AG08396 (cell line): ENCODE results near the gene KIAA1328.
"Not testable (repeated sequence)": the region's sequence is repeated elsewhere in the genome, so short reads cannot be mapped to it uniquely, and the experiment has no call there.

Source experiments
- DNase-seq: peaks from one replicate; pipeline ENCODE4 v3.0.0; 2012; ENCODE audit warnings: low spot score, mixed read lengths

Gene KIAA1328

GRCh38 chr18:36887114-36887513 is 58.2 kb downstream of the KIAA1328 start:
- DNase-seq: no peak

DNA sequence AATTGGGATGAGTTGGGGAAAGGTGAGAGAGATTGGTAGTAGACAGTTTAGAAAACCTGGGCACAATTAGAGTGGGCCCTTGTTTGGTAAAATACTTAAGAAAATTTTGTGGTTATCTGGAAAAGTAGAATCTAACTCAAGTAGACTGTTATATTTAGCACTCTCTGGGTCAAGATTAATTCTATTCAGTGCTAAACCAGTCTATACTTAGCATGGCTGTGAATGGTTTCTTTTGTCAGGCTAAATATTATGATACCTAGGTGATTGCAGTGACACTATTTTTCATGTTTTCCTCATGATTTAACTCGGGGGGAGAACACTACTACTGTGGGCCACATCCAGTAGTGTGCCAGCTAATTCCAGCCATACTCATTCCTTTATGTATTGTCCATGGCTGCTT is 58.9 kb downstream of the KIAA1328 start:
- DNase-seq: no peak

- DNase-seq: no peak
Observed at GRCh38 chr18:36888778-36889177, 59.9 kb downstream of the KIAA1328 start.

DNA sequence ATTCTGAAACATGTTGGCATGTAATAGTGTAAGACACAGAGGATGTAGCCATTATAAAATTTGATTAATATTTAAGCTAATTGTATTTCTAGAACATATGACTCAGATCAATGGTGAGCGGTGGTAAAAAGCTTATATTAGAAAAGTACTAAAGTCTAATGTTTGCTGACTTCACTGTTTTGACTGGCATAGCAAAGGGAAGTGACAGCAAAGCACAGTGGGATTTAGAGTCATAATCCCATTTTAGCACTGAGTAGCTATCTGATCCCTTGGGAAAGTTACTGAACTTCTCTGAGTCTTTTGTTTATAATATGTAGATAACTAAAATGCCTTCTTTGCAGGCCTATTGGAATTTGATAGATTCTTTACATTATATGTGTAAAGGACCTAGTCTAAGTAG is 60.4 kb downstream of the KIAA1328 start:
- DNase-seq: no peak

GRCh38 chr18:36889742-36890141 is 60.8 kb downstream of the KIAA1328 start:
- DNase-seq: no peak

DNA sequence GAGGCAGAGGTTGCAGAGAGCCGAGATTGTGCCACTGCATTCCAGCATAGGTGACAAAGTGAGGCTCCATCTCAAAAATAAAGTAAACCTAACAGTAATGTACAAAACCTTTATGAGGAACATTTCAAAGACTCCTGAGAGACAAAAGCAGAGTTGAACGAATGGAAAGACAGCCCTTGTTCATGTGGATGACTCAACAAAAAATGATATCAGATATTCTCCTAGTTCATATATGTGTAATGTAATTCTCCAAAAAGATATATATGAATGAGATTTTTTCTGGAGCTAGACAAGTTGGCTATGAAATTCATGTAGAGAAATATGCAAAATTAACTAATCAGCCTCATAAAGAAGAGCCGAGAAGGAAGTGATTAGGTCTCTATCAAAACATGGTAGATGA is 61.7 kb downstream of the KIAA1328 start:
- no peak for DNase-seq

GRCh38 chr18:36893227-36893626 is 64.3 kb downstream of the KIAA1328 start:
- no peak for DNase-seq

DNA sequence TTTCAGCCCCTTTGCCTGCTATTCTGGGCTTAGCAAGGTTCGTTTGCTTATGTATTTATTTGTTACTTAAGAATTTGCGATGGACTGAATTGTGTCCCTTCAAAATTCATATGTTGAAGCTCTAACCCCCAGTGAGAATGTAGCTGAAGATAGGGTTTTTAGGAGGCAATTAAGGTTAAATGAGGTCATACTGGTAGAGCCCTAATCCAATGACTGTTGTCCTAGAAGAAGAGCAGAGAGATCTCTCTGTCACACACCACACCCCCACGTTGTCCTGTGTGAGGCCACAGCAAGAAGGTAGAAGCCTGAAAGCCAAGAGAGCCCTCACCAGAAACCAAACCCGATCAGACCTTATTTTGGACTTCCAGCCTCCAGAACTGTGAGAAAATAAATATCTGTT is 66.7 kb downstream of the KIAA1328 start:
- no peak for DNase-seq

GRCh38 chr18:36897253-36897652 is 68.3 kb downstream of the KIAA1328 start:
- DNase-seq: no peak

DNA sequence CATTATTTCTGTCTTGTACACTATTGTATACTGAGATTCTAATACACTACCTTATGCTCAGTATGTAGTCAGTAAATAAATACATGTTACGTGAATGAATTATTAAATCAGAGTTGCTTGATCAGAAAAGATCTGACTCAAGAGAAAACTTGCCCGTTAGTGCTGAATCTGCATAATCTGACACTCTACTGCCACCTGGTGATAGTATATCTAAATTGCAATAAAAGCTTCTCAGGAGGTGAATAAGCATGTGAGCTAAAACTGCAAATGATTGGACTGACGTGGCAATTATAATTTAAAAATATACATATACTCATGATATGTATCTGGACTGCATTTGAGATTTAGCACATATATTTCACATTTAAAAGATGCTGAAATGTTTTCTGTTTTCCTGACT is 70.4 kb downstream of the KIAA1328 start:
- DNase-seq: no peak

GRCh38 chr18:36900466-36900865 is 71.5 kb downstream of the KIAA1328 start:
- no peak for DNase-seq

DNA sequence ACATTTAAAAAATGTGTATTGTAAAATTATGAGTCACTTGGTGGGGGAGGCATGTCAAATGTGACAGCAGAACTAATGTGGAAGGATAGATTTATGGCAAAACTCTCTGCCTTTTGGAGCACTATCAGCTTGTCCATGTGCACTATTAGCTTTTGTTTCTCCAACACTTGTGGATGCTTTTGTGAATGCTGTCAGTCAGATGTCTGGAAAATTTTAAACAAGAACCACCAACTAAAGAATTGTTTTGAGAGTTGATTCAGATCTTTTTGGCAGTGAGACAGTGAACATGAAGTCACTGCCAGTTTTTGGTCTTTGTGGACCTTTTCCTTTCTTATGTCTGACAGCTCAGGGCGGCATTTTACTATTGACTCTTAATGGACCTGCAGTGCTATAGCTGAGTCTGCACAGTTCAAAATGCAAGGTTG is 72.4 kb downstream of the KIAA1328 start:
- DNase-seq: no peak

- DNase-seq: peak; percentile 5
Observed at GRCh38 chr18:36903215-36903928, 74.4 kb downstream of the KIAA1328 start.

- DNase-seq: no peak
Observed at GRCh38 chr18:36905571-36905970, 76.6 kb downstream of the KIAA1328 start.

DNA sequence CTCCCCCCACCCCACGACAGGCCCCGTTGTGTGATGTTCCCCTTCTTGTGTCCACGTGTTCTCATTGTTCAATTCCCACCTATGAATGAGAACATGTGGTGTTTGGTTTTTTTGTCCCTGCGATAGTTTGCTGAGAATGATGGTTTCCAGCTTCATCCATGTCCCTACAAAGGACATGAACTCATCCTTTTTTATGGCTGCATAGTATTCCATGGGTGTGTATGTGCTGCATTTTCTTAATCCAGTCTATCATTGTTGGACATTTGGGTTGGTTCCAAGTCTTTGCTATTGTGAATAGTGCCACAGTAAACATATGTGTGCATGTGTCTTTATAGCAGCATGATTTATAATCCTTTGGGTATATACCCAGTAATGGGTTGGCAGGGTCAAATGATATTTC is 80.4 kb downstream of the KIAA1328 start:
- not testable (repeated sequence) for DNase-seq

- DNase-seq: no peak
Observed at GRCh38 chr18:36912887-36913286, 84.0 kb downstream of the KIAA1328 start.

GRCh38 chr18:36917907-36918306 is 89.0 kb downstream of the KIAA1328 start:
- DNase-seq: no peak

- DNase-seq: no peak
Observed at GRCh38 chr18:36929601-36930000, 100.7 kb downstream of the KIAA1328 start.

GRCh38 chr18:36931106-36931505 is 102.2 kb downstream of the KIAA1328 start:
- DNase-seq: no peak

DNA sequence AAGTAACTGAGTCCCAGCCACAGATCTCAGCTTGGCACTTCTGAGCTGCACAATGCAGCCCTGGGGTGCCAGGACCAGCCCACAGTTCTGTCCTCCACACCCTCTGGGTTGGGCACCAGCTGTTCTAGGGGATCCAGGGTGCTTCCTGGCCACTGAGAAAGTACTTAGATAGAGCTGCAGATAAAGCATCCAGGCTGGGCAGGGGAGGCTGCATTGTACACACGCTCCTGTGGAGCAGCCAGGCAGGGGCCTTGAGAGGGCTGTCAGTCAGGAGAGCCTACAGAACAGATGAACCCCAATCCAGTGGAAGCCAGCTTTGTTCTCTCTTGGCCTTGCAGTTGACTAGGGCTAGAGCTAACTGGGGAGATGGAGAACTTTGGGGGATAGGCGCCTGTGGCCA is 104.6 kb downstream of the KIAA1328 start:
- no peak for DNase-seq

GRCh38 chr18:36934884-36935283 is 106.0 kb downstream of the KIAA1328 start:
- no peak for DNase-seq

- peak; percentile 31 for DNase-seq
Observed at GRCh38 chr18:36942264-36942663, 113.3 kb downstream of the KIAA1328 start.

- no peak for DNase-seq
Observed at GRCh38 chr18:36947820-36948348, 119.0 kb downstream of the KIAA1328 start.

DNA sequence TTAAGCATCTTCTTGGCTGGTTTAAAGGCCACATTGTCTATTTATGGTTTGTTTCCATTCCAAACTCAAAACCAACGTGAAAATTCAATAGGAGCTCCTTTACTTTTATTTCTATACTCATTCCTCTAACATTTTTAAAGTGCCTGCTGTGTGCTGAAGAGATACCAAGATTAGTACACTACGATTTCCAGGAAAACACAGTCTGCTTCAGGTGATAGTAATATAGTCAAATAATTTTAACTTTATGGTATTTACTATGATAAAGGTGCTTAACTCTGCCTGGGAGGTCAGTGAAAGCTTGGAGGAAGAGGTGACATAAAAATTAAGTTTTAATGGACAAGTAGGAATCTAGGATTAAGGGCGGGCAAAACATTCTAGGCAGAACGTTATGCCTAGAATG is 121.4 kb downstream of the KIAA1328 start:
- DNase-seq: no peak
